HepG2 (cell line): Measurements from ENCODE around the gene PRR35. TPM values are rescaled to one million over a fixed set of nuclear protein-coding genes. Genes with fewer than 3 reads are reported as not detected.

Source experiments
- ATAC-seq: fragments of 200-7000 bp; cut with Tn5 transposase; 3 replicates; pipeline ENCODE4 v1.9.1; 2020; ENCODE audit warnings: mild to moderate bottlenecking, moderate library complexity
- BruUV-seq: library from RNA; stranded (reverse); fragments of 400-500 nt; replicated peaks from 2 replicates; lab custom pipeline; 2021; lab: Mats Ljungman, UMichigan
- CTCF ChIA-PET: fragments of 300-600 bp; formaldehyde crosslinking; extraction: SDS; loops from one replicate; lab custom pipeline; 2021; ENCODE audit warnings: low total read pairs, inconsistent platforms, low intra/inter-chr PET ratio; lab: Yijun Ruan, JAX
- POLR2A ChIA-PET: fragments of 350-600 bp; sonication (Branson Sonifier 250); formaldehyde crosslinking; loops from one replicate; lab custom pipeline; 2020; ENCODE audit warnings: antibody characterized with exemption, inconsistent platforms; lab: Yijun Ruan, JAX
- DNase-seq: peaks from one replicate; pipeline ENCODE4 v3.0.0-alpha.2; 2015; ENCODE audit warnings: low spot score
- FAIRE-seq: peaks from 3 replicates; lab custom pipeline; 2011; peaks lifted over from hg19 to GRCh38; lab: Jason Lieb, UNC
- H2AFZ ChIP-seq: one replicate; pipeline ENCODE4 v1.6.1; 2011; ENCODE audit warnings: low read length, inconsistent platforms
- H3K27ac ChIP-seq: fragments of 300-600 bp; 3 replicates; pipeline ENCODE4 v1.8.0; 2011; ENCODE audit warnings: mixed run types, mild to moderate bottlenecking, mixed read lengths, low read length, inconsistent platforms; ENCODE audit not compliant: insufficient read depth; ENCODE audit errors: extremely low read length
- H3K27me3 ChIP-seq, 2 experiments: fragments of 200-600 bp in 1 of 2; 2 replicates in 1 of 2; 3 replicates in 1 of 2; pipeline versions ENCODE4 v1.6.0 to v1.8.0; 2011; ENCODE audit warnings: low read length in 2 of 2, mild to moderate bottlenecking in 2 of 2, moderate library complexity in 2 of 2, inconsistent platforms in 1 of 2; ENCODE audit not compliant: insufficient read depth in 2 of 2, control insufficient read depth in 1 of 2
- H3K36me3 ChIP-seq, 2 experiments: fragments of 200-600 bp in 1 of 2; replicated peaks in 1 of 2; 2 replicates in 1 of 2; 3 replicates in 1 of 2; pipeline versions ENCODE4 v1.5.1 to v1.8.0; 2011; ENCODE audit warnings: low read length in 2 of 2, inconsistent platforms in 1 of 2; ENCODE audit not compliant: insufficient read depth in 2 of 2, control insufficient read depth in 1 of 2
- H3K4me1 ChIP-seq: 2 replicates; pipeline ENCODE4 v1.5.1; 2012; ENCODE audit warnings: low read length, inconsistent platforms; ENCODE audit not compliant: insufficient read depth
- H3K4me2 ChIP-seq: 2 replicates; pipeline ENCODE4 v1.6.0; 2011; ENCODE audit warnings: low read depth, low read length, inconsistent platforms
- H3K4me3 ChIP-seq, 3 experiments: fragments of 200-600 bp in 1 of 3; sonication (generic), shearing (Covaris generic) in 1 of 3; replicated peaks in 1 of 3; 2 replicates each; pipeline ENCODE4 v1.5.1; 2011 to 2016; ENCODE audit warnings: low read length in 3 of 3, inconsistent platforms in 2 of 3, low read depth in 2 of 3, mild to moderate bottlenecking in 2 of 3, control low read depth in 1 of 3, mixed read lengths in 1 of 3; ENCODE audit not compliant: insufficient read depth in 1 of 3
- H3K79me2 ChIP-seq: one replicate; pipeline ENCODE4 v1.6.1; 2011; ENCODE audit warnings: low read length, inconsistent platforms; ENCODE audit not compliant: insufficient read depth
- H3K9ac ChIP-seq: 2 replicates; pipeline ENCODE4 v1.6.0; 2011; ENCODE audit warnings: mild to moderate bottlenecking, low read depth, low read length, inconsistent platforms; ENCODE audit not compliant: insufficient read depth
- H3K9me3 ChIP-seq: 2 replicates; pipeline ENCODE4 v1.5.1; 2012; ENCODE audit warnings: mild to moderate bottlenecking, low read length
- H4K20me1 ChIP-seq: 2 replicates; pipeline ENCODE4 v1.6.0; 2011; ENCODE audit warnings: inconsistent platforms, mild to moderate bottlenecking, low read length, moderate library complexity; ENCODE audit not compliant: insufficient read depth
- FOXA1 ChIP-seq, 2 experiments: fragments of 450-650 bp in 1 of 2; sonication (generic) in 1 of 2; formaldehyde crosslinking in 1 of 2; IDR thresholded peaks; 2 replicates each; pipeline versions ENCODE4 v1.4.0 to v1.6.1; 2016 to 2020; ENCODE audit warnings: missing genetic modification reagents in 1 of 2
- KAT2B ChIP-seq: fragments of 150-350 bp; IDR thresholded peaks from 2 replicates; pipeline ENCODE4 v1.6.1; 2014; ENCODE audit warnings: low read depth, low read length, borderline replicate concordance
- MEIS1 ChIP-seq: sonication (generic); formaldehyde crosslinking; IDR thresholded peaks from 2 replicates; pipeline ENCODE4 v1.9.0; 2021; ENCODE audit warnings: mild to moderate bottlenecking, missing genetic modification reagents, moderate library complexity, borderline replicate concordance
- MIER3 ChIP-seq: IDR thresholded peaks from 2 replicates; pipeline ENCODE4 v1.6.1; 2016; ENCODE audit warnings: missing compliant biosample characterization, borderline replicate concordance
- MIXL1 ChIP-seq: IDR thresholded peaks from 2 replicates; pipeline ENCODE4 v1.6.1; 2016
- MTA1 ChIP-seq: sonication (generic); formaldehyde crosslinking; IDR thresholded peaks from 2 replicates; pipeline ENCODE4 v1.4.0; 2020; ENCODE audit warnings: missing genetic modification reagents, mild to moderate bottlenecking, borderline replicate concordance
- POLR2G ChIP-seq: fragments of 200-400 bp; formaldehyde crosslinking; IDR thresholded peaks from 2 replicates; pipeline ENCODE4 v1.6.1; 2018; ENCODE audit warnings: mild to moderate bottlenecking, low read depth, low read length, moderate library complexity
- SP2 ChIP-seq: sonication (generic); formaldehyde crosslinking; IDR thresholded peaks from 2 replicates; pipeline ENCODE4 v1.5.1; 2020; ENCODE audit warnings: mild to moderate bottlenecking, missing genetic modification reagents
- ZBTB1 ChIP-seq: sonication (generic); formaldehyde crosslinking; IDR thresholded peaks from 2 replicates; pipeline ENCODE4 v1.4.0; 2020; ENCODE audit warnings: missing genetic modification reagents, borderline replicate concordance
- ZBTB7A ChIP-seq: sonication (generic); formaldehyde crosslinking; IDR thresholded peaks from 2 replicates; pipeline ENCODE4 v1.8.0; 2022; ENCODE audit warnings: mild to moderate bottlenecking, missing genetic modification reagents
- ZNF10 ChIP-seq: sonication (generic); formaldehyde crosslinking; IDR thresholded peaks from 2 replicates; pipeline ENCODE4 v1.4.0; 2020; ENCODE audit warnings: mild to moderate bottlenecking, low read depth, missing genetic modification reagents, borderline replicate concordance
- ZNF143 ChIP-seq: sonication (generic); formaldehyde crosslinking; IDR thresholded peaks from 2 replicates; pipeline ENCODE4 v1.4.0; 2020; ENCODE audit warnings: missing genetic modification reagents
- ZNF235 ChIP-seq: sonication (generic); formaldehyde crosslinking; IDR thresholded peaks from 2 replicates; pipeline ENCODE4 v1.8.1; 2023; ENCODE audit warnings: mild to moderate bottlenecking, missing genetic modification reagents, borderline replicate concordance
- ZNF296 ChIP-seq: sonication (generic); formaldehyde crosslinking; conservative IDR thresholded peaks from 2 replicates; pipeline ENCODE4 v1.5.0; 2020; ENCODE audit warnings: mild to moderate bottlenecking, missing genetic modification reagents
- ZNF652 ChIP-seq: IDR thresholded peaks from 2 replicates; pipeline ENCODE4 v1.6.1; 2016; ENCODE audit warnings: low read depth, borderline replicate concordance
- ZNF792 ChIP-seq: IDR thresholded peaks from 2 replicates; pipeline ENCODE4 v1.6.1; 2016
- WGBS: methylation state at CpG from one replicate; pipeline ENCODE4 v1.1.6; 2017; ENCODE audit warnings: low lambda C conversion rate; 5-methylcytosine and 5-hydroxymethylcytosine counted together
- in situ Hi-C: cut with HindIII; loops from 2 replicates; pipeline ENCODE4 v1.10.0; 2017; ENCODE audit warnings: low pct_unique_long_range_greater_than_20kb; ENCODE audit not compliant: extremely low pct_ligation_motif_present
- intact Hi-C: fragments of 100-400 bp; cut with micrococcal nuclease; formaldehyde crosslinking; loops from one replicate; pipeline ENCODE4 v1.10.0; 2022; ENCODE audit not compliant: unreplicated experiment
- polyA plus RNA-seq, 8 experiments: library from polyadenylated mRNA; depleted of rRNA in 3 of 8; stranded (reverse) in 7 of 8; unstranded in 1 of 8; fragments of >200 nt; fragmentation: Illumina TruSeq in 4 of 8; extraction: Trizol in 4 of 8; gene quantifications; 2 replicates each; pipeline versions ENCODE4 v1.2.1 to v1.2.3, GENCODE V29; 2011 to 2016; ENCODE audit warnings: low read depth in 4 of 8, missing spikeins in 1 of 8, mixed read lengths in 1 of 8; ENCODE audit not compliant: insufficient read depth in 1 of 8
- total RNA-seq, 5 experiments: library from RNA; depleted of rRNA; stranded (reverse); fragments of >200 nt; fragmentation: Illumina TruSeq; extraction: Trizol; gene quantifications; 2 replicates each; pipeline ENCODE4 v1.2.3, GENCODE V29; 2016; ENCODE audit warnings: low read depth in 1 of 5
- TF ChIP-seq, protein P1 (sequence below): sonication (generic); formaldehyde crosslinking; IDR thresholded peaks from 2 replicates; pipeline ENCODE4 v1.9.0; 2022; ENCODE audit warnings: missing genetic modification reagents, mild to moderate bottlenecking, borderline replicate concordance
- TF ChIP-seq, protein P2 (sequence below): sonication (generic); formaldehyde crosslinking; conservative IDR thresholded peaks from 2 replicates; pipeline ENCODE4 v1.8.1; 2023; ENCODE audit warnings: missing genetic modification reagents

Gene PRR35
- total and polyA plus RNA-seq, 2 of the 13 experiments (the other 11 are each of a cell fraction or from before 2014, with no cell fraction given) = 0.07 to 0.16 TPM

DNA sequence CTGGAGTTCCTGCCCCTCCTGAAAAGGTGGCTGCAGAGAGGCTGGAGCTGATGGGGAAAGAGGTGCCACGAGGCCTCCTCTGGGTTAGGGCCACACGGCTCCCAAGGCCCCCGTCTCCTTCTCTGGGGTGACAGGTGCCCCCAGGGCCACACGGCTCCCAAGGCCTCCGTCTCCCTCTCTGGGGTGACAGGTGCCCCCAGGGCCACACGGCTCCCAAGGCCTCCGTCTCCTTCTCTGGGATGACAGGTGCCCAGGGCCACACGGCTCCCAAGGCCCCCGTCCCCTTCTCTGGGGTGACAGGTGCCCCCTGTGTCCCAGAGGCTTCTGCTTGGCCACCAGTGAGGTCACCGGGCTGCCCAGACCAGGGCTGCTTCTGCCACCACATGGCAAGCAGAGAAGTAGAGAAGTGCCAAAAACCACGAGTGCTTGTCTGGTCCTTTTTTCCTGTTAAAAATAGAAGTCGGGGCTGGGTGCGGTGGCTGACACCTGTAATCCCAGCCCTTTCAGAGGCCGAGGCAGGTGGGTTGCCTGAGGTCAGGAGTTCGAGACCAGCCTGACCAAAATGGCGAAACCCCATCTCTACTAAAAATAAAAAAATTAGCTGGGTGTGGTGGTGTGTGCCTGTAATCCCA, 28.6 kb upstream of the PRR35 start (continued):
- TF ChIP-seq MTA1 = no peak
- no peak for TF ChIP-seq ZNF792 (CRISPR knock-in tag)

DNA sequence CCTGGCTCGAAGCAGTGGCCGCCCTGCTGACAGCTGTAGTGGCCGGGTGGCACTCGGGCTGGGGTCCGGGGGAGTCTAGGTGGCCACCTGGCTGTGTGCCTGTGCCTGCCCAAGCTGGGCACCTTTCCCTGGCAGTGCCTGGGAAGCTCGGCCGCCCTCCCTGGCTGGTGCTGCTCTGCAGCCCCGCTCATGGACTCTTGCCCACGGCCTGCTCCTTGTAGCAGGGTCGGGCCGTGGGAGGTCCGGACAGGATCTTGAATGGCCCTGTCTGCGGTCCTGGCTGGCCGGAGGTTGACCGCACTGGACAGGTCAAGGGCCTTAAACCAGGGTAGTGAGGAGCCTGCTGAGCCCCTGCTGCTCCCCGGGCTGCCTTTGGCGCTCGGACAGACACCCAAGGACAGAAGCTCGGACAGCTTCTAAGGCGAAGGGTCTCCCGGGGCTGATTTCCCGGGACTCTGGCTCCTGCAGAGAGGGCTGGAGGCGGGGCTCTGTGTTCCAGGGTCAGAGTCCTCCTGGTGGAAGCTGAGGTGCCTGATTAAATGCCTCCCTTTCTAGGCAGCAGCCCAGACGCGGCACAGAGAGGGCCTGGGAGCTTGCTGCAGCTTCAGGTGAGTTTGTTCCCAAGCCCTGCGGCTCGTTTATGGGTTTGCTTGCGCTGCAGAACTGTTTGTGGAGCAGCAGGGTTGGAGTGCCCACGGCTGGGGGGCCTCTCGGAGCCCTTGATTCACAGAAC, 26.6 kb upstream of the PRR35 start:
- H3K27ac ChIP-seq = peak overlapping the region; percentile 91
- H3K9me3 ChIP-seq = no peaks in the 10 kb centered on the region
- no TSS peak for BruUV-seq
- peak; percentile 77 for DNase-seq
- H4K20me1 ChIP-seq = peaks cover 18% of the 10 kb centered on the region; the same call in 1 of the 2 replicates
- no peaks in the 10 kb centered on the region for H3K27me3 ChIP-seq
- peaks cover 57% of the 10 kb centered on the region for H3K4me1 ChIP-seq
- CTCF ChIA-PET = no interaction called here
- peaks cover 13 to 15% of the 10 kb centered on the region in 2 experiments; a peak in 4 of 5 replicates for H3K36me3 ChIP-seq
- ATAC-seq = peak; percentile 88
- 7% methylated on average over 9 of the region's 30 CpGs for WGBS
- in situ Hi-C loops (no loop called here), intact Hi-C loops (loop anchor here (5.0 kb wide), 1 partner anchor 34 kb away; the partner anchor contains the start of genes NHLRC4 and PIGQ)
- H3K79me2 ChIP-seq = peaks cover 84% of the 10 kb centered on the region
- peak overlapping the region; percentile 99 for H3K4me2 ChIP-seq
- H3K4me3 ChIP-seq = peak overlapping the region; percentile 58 to 85 (median 66); a peak in 5 of 6 replicates
- POLR2A ChIA-PET = interaction anchor here (0.6 to 3.1 kb wide), 16 partner anchors 9 to 480 kb away, joined by 3 to 17 read pairs (median 4); partner anchors contain the start of genes DECR2, POLR3K and SNRNP25
- peak overlapping the region; percentile 72 for H3K9ac ChIP-seq
- FAIRE-seq = peak; percentile 89
- H2AFZ ChIP-seq = no peak overlapping the region
- no peak for TF ChIP-seq ZNF143 (CRISPR knock-in tag)
- no peak for TF ChIP-seq ZBTB1 (CRISPR knock-in tag)
- no peak for TF ChIP-seq ZNF296 (CRISPR knock-in tag)
- TF ChIP-seq, protein P1, sequence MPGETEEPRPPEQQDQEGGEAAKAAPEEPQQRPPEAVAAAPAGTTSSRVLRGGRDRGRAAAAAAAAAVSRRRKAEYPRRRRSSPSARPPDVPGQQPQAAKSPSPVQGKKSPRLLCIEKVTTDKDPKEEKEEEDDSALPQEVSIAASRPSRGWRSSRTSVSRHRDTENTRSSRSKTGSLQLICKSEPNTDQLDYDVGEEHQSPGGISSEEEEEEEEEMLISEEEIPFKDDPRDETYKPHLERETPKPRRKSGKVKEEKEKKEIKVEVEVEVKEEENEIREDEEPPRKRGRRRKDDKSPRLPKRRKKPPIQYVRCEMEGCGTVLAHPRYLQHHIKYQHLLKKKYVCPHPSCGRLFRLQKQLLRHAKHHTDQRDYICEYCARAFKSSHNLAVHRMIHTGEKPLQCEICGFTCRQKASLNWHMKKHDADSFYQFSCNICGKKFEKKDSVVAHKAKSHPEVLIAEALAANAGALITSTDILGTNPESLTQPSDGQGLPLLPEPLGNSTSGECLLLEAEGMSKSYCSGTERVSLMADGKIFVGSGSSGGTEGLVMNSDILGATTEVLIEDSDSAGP = peak; percentile 46; the same call in 1 of the 2 replicates
- peak; percentile 55; the same call in 1 of the 2 replicates for TF ChIP-seq MIXL1
- TF ChIP-seq ZNF652 = no peak
- no peak for TF ChIP-seq ZNF235 (CRISPR knock-in tag)
- no peak for TF ChIP-seq MEIS1
- TF ChIP-seq SP2 (CRISPR knock-in tag) = no peak
- no peak for TF ChIP-seq KAT2B
- peak; percentile 66 for TF ChIP-seq POLR2G
- TF ChIP-seq, protein P2, sequence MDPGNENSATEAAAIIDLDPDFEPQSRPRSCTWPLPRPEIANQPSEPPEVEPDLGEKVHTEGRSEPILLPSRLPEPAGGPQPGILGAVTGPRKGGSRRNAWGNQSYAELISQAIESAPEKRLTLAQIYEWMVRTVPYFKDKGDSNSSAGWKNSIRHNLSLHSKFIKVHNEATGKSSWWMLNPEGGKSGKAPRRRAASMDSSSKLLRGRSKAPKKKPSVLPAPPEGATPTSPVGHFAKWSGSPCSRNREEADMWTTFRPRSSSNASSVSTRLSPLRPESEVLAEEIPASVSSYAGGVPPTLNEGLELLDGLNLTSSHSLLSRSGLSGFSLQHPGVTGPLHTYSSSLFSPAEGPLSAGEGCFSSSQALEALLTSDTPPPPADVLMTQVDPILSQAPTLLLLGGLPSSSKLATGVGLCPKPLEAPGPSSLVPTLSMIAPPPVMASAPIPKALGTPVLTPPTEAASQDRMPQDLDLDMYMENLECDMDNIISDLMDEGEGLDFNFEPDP (CRISPR knock-in tag) = no peak
- TF ChIP-seq FOXA1 (IDR thresholded peaks at IDR 0.05) = no peak
- TF ChIP-seq FOXA1 (CRISPR knock-in tag; IDR thresholded peaks at IDR 0.05) = no peak
- no peak for TF ChIP-seq MIER3 (CRISPR knock-in tag)
- no peak for TF ChIP-seq ZNF10 (CRISPR knock-in tag)
- peak; percentile 49; the same call in 1 of the 2 replicates for TF ChIP-seq ZBTB7A (CRISPR knock-in tag)
